ENCODE data around the gene LTB4R2.

Gene LTB4R2

DNA sequence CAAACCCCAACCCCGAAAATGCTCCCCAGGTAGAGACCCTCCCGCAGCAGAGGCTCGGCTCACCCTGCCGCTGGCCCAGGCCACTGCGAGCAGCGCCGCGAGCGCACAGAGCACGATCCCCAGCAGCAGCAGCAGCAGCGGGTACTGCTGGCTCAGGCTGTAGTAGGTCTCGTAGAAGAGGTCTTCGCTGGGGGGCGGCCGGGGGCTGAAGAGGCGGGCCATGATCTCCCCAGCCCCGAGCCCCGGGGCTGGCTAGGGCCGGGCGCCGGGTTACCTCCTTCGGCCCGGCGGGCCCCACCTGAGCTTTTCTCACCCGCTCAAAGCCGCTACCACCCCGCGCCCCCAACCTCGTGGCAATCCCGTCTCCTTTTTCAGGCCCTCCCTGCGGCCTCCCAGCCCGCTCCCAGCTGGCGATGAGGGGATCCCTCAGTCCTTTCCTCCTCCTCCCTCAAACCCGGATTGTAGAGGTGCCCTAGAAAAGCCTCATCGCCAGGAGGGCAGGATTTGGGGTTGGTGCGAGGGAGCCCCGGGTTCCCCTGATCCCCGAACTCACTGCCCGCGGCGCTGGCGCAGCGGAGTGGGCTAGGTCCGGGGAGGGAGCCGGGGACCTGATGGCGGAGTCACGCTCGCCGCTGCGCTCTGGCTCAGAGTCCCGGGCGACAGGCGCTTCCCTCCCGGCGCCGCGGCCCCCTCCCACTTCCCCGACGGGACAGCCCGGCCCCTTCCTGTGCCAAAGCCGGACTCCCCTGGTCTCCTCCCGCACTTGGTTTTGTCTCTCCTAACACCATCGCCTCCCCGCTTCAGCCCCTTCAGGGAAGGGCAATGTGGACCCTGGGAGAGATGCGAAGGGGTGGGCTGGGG, 24.7 kb downstream of the LTB4R2 start, which contains the start of gene ADCY4:
Gene ADCY4, minus strand, starts transcription at position 641 of the 861 bp plus-strand sequence. Its CDS starts 419 bp downstream, at position 222.
- Mint-ChIP-seq H3K36me3 (peaks cover 4% of the 10 kb centered on the region), H3K4me3 (peak within 1 kb of the TSS; percentile 57), H3K27me3 (peaks cover 6% of the 10 kb centered on the region), H3K9me3 (no peaks in the 10 kb centered on the region), H3K27ac (no peak within 1 kb of the TSS), H3K4me1 (peaks cover 32% of the 10 kb centered on the region)

DNA sequence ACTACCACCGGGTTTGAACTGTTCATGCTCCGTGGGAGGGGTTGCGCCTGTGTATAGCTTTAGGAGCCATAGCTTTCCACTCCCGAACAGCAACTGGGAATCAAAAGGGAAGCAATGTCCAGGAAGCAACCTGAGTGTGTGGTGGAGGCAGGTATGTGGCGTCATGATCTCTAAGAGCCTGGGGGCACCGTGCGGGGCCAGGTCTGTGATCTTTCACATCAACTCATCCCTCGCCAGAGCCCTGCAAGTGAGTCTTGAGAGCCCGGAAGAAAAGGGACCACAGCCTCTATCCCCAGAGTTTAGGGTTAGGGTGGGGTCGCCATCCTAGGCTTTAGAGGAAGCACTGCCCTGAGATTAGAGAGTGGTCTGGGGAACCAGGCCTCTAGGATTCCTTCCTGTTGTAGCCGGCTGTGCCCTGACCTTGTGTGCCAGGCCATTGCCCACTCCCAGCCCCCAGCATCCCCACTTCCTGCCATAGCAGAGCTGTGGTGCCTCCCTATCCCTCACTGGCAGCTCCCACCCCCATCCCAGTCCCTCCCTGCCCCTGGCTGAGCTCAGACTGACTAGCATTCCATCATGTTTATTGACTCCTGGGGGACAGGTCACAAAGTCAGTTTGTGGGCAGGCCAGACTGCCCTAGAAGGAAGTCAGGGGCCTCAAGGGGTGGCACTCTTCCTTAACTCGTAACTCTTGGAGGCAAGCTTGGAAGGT, 25.7 kb downstream of the LTB4R2 start:
- peaks cover 38% of the 10 kb centered on the region for H3K4me1 Mint-ChIP-seq
- peak overlapping the region; percentile 49 for H3K4me3 Mint-ChIP-seq
- no peak overlapping the region for H3K27ac Mint-ChIP-seq

DNA sequence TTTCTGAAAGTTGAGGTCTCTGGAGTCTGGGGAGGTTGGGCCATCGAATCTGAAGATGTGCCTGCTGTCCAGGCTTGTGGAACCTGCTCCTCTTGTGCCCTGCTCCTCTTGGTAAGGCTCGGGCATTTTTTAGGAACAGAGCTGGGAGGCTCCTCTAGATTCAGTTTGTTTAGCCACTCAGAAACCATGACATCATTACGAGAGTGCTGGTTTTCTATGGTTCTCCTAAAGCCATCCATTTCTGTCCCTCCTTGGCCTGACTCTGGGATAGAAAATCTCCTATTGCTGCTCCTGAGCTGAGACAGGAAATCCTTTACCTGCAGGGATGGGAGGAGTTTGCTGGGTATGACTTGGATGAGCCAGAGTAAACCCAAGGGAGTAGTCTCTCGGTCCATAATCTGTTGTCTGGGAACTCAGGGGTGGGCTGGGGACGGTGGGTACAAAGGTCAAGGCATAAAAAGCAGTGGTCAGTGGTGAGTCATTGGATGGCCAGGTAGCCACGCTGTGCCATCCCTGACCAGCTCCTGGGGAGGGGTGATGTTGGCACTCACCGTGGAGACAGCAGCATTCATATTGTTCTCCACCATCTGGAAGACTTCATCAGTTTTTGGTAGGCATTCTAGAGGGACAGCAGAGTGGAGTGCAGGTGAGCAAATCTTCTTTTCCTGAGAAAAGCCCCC, 27.3 kb downstream of the LTB4R2 start:
- Mint-ChIP-seq H3K4me3 (no peak overlapping the region), H3K27ac (no peak overlapping the region), H3K27me3 (peaks cover 4% of the 10 kb centered on the region), H3K4me1 (peaks cover 34% of the 10 kb centered on the region), H3K9me3 (no peaks in the 10 kb centered on the region), H3K36me3 (peaks cover 4% of the 10 kb centered on the region)

More for the DNA sequence above, 25.7 kb downstream of the LTB4R2 start:
- H3K9me3 Mint-ChIP-seq, result no peaks in the 10 kb centered on the region
- peaks cover 6% of the 10 kb centered on the region for H3K27me3 Mint-ChIP-seq
- peaks cover 4% of the 10 kb centered on the region for H3K36me3 Mint-ChIP-seq

DNA sequence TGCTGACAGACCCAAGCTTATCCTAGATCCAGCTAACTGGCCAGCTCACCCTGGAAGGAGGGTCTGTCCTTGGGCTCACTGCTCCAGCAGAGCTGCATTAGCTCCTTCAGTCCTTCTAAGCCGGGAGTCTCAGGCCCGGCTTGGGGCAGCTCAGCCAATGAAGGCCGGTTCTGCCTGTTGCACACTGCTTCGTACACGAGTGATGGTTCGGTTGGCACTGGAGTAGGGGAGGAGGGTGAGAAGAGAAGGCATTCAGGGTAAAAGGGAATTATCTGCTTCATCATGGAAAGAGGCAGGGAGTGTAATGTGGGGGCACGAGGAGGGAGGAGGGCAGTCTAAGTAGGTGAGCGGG, 27.9 kb downstream of the LTB4R2 start:
- Mint-ChIP-seq H3K36me3 (peaks cover 4% of the 10 kb centered on the region), H3K27ac (no peak overlapping the region), H3K4me3 (no peak overlapping the region), H3K4me1 (peaks cover 32% of the 10 kb centered on the region), H3K27me3 (peaks cover 2% of the 10 kb centered on the region), H3K9me3 (no peaks in the 10 kb centered on the region)

DNA sequence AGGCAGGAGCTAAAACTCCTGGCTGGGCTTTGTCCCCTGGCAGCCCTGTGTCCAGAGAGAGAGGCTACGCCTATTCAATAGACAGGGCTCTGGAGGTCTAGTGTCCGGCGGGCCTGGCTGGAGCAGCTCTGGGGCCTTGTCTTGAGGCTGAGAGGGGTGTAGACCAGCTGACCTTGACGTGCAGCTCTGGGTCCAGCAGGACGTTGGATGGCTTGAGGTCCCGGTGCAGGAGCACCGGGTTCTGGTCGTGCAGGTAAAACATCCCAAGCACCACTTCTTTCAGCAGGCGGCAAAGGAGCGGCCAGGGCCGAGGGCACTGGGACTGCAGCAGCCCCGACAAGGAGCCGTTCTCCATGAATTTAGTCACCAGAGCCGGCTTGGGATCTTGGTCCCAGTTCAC, 28.9 kb downstream of the LTB4R2 start:
- H3K9me3 Mint-ChIP-seq, result no peaks in the 10 kb centered on the region
- H3K27me3 Mint-ChIP-seq, result peaks cover 3% of the 10 kb centered on the region
- peaks cover 27% of the 10 kb centered on the region for H3K4me1 Mint-ChIP-seq
- H3K27ac Mint-ChIP-seq, result no peak overlapping the region
- H3K4me3 Mint-ChIP-seq, result peak overlapping the region; percentile 90
- peaks cover 4% of the 10 kb centered on the region for H3K36me3 Mint-ChIP-seq

DNA sequence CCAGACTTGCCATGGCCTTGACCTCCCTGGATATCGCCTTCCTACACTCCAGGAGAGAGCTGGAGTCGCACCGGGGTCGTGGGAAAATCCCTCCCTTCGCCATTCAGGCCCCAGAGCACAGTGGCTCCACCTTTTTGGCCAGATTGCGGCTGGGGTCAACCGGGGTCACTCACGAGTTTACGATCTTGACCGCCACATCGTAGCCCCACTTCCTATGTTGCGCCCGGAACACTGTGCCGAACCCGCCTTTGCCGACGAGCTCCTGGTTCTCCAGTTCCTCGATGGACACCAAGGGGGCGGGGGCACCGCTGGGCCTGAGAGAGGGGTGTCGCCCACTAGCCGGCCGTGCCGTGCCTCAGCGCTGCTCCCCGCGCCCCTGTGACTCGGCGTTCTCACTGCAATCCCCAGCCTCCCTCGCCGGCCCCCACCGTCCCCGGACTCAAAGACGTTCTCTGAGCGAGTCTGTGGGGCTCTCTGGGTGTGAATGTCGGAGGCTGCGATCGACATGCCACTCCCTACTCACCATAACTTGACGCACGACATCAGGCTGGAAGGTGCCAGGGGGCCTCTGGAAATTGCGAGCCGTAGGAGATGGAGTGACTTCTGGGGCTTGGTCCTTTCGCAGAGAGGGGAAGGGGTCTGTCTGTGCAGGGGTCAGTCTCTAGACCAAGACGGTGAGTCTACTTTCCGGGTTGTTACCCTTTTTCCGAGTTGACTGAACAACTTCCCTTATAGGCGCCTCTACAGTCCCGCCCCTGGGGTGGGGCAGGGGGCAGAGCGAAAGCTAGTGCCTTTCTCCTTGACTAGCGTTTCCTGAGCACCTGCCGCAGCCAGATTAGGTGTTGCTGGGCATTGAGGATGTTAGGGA, 29.6 kb downstream of the LTB4R2 start, which contains the start of gene RIPK3:
Gene RIPK3, minus strand, starts transcription at position 708 of the 868 bp plus-strand sequence. Its CDS starts 165 bp downstream, at position 543.
- peak within 1 kb of the TSS; percentile 90 for H3K4me3 Mint-ChIP-seq
- peaks cover 3% of the 10 kb centered on the region for H3K27me3 Mint-ChIP-seq
- peak within 1 kb of the TSS; percentile 30 for H3K27ac Mint-ChIP-seq
- no peaks in the 10 kb centered on the region for H3K9me3 Mint-ChIP-seq
- peaks cover 4% of the 10 kb centered on the region for H3K36me3 Mint-ChIP-seq
- H3K4me1 Mint-ChIP-seq, result peaks cover 23% of the 10 kb centered on the region

DNA sequence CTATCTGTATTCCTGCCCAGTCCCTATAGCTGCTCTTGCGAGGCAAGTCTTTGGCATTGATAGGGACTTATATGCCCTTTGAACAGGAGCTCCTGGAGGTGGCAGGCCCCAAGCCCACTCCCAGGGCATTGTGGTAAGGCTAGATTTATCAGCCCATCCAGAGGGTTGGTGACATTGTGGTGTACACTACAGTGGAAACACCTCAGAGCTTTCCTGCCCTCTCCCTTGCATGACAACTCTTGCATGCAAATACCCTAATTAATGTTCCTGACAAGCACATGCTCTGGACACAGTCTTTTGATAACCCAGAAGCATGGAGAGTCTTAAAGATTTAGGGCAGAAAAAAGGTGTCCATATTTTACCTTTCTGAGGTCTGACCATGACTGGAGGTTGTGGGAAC, 30.7 kb downstream of the LTB4R2 start:
- Mint-ChIP-seq H3K27me3 (peaks cover 3% of the 10 kb centered on the region), H3K9me3 (no peaks in the 10 kb centered on the region), H3K4me1 (peaks cover 23% of the 10 kb centered on the region), H3K36me3 (peaks cover 3% of the 10 kb centered on the region), H3K27ac (no peak overlapping the region), H3K4me3 (no peak overlapping the region)

DNA sequence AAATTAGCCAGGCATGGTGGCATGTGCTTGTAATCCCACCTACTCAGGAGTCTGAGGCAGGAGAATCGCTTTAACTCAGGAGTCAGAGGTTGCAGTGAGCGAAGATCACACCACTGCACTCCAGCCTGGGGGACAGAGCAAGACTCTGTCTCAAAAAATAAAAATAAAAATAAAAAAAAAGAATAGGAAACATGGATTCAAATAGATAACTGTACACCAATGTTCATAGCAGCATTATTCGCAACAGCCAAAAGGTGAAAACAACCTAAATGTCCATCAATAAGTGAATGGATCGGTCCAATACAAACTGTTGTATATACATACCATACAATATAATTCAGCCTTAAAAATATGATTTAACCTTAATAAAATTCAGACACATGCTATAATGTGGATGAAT, 32.9 kb downstream of the LTB4R2 start:
- Mint-ChIP-seq H3K4me3 (no peak overlapping the region), H3K4me1 (peaks cover 20% of the 10 kb centered on the region), H3K27ac (no peak overlapping the region), H3K36me3 (peaks cover under 1% of the 10 kb centered on the region), H3K9me3 (no peaks in the 10 kb centered on the region), H3K27me3 (peaks cover 5% of the 10 kb centered on the region)

DNA sequence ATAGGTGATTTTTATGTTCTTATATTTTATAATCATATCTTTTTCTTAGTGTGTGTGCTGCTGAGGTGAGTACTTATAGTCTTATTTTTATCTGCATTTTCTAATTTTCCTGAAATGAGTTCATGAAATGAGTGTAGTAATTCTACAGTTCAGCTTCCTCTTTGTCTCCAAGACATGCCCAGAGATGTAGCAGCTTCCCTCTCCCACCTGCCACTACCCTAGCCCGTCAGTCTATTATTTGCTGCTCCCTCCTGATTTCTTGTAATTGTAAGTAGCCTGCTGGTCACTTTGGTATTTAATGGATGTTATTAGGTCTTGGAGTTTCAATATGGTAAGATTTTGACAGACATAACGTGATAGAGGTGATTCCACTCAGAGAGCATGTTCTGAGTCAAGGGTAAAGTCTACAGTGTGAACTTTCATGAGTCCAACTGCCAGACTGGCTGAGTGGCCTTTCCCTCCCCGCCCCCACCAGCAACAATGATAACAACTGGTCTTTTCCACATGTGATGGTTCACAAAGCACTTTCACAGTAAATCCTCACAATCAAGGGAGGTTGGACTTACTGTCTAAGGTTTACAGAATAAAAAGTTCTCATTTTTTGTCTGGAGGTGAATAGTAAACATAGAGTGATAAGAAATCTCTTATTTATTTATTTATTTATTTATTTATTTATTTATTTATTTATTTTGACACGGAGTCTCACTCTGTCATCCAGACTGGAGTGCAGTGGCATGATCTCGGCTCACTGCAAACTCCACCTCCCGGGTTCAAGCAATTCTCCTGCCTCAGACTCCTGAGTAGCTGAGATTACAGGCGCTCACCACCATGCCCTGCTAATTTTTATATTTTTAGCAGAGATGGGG, 34.1 kb downstream of the LTB4R2 start:
- H3K4me1 Mint-ChIP-seq, result peaks cover 10% of the 10 kb centered on the region
- no peak overlapping the region for H3K4me3 Mint-ChIP-seq
- H3K9me3 Mint-ChIP-seq, result no peaks in the 10 kb centered on the region
- H3K27ac Mint-ChIP-seq, result no peak overlapping the region
- H3K36me3 Mint-ChIP-seq, result no peaks in the 10 kb centered on the region
- peaks cover 6% of the 10 kb centered on the region for H3K27me3 Mint-ChIP-seq

DNA sequence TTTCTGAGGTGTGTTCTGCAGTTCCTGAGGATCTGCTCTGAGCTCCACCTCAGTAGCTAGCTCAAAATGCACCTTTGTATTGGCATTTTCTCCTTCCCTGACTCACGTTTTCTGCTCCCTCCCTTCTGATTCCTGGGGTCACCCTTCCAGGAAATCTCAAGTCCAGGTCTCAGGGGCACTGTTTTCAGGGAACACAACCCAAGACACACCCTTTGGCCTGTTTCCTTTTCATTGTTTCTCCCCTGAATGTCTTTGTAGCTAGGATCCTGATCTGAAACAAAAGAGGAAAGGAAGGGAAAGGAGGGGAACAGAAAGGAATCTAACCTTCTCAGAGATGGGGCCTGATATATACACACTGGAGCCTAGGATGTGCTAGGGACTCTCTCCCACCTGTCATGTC, 37.2 kb downstream of the LTB4R2 start:
- Mint-ChIP-seq H3K4me1 (no peaks in the 10 kb centered on the region), H3K27ac (no peak overlapping the region), H3K27me3 (peaks cover 21% of the 10 kb centered on the region), H3K36me3 (no peaks in the 10 kb centered on the region), H3K4me3 (no peak overlapping the region), H3K9me3 (no peaks in the 10 kb centered on the region)

DNA sequence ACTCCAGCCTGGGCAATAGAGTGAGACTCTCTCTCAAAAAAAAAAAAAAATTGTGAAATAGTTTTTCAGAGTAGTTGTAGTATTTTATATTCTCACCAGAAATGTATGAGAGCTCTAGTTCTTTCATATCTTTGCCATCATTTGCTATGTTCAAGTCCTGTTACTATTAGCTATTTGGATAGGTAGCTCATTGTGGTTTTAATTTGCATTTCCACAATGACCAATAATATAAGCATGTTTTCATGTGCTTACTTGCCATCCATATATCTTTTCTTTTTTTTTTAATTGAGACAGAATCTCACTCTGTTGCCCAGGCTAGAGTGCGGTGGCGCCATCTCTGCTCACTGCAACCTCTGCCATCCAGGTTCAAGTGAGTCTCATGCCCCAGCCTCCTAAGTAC, 38.2 kb downstream of the LTB4R2 start:
- Mint-ChIP-seq H3K27me3 (peaks cover 25% of the 10 kb centered on the region), H3K9me3 (no peaks in the 10 kb centered on the region), H3K36me3 (no peaks in the 10 kb centered on the region), H3K4me1 (no peaks in the 10 kb centered on the region), H3K4me3 (no peak overlapping the region), H3K27ac (no peak overlapping the region)

DNA sequence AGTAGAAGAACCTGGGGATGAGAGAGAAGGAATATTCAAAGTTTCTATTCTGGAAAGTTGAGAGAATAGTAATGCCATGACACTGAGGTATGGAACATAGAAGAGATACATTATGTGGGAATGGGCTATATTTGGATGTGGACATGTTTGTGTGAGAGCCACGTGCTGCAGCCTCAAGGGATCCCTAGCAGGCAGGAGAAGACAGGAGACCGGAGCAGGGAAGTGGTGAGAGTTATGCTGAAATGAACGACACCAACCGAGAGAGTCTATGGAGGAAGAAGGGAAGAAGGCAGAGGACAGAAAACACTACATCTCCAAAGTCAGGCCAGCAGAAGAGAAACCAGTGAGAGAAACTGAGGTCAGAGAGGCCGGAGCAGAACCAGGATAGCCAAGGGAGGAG, 39.8 kb downstream of the LTB4R2 start:
- Mint-ChIP-seq H3K27me3 (peaks cover 25% of the 10 kb centered on the region), H3K9me3 (no peaks in the 10 kb centered on the region), H3K4me3 (no peak overlapping the region), H3K36me3 (no peaks in the 10 kb centered on the region), H3K27ac (no peak overlapping the region), H3K4me1 (no peaks in the 10 kb centered on the region)

DNA sequence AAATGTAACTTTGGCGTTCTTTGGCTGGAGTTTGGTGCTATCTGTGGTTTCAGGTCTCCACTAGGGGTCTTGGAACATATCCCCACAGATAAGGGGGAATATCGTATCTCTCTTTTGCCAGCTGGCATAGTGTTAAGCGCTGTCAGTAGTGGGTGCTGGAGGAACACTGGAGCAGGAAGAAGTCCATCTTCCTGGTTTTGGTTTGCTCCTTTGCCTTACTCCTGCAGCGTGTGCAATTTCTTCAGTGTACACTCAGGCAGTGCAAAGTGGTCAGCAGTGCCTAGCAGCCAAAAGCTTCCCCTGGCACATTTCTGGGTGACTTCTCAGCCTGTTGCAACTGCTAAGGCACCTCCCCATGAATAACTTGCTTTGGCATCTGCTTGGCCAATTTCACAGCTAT, 41.6 kb downstream of the LTB4R2 start:
- no peak overlapping the region for H3K4me3 Mint-ChIP-seq
- H3K4me1 Mint-ChIP-seq, result no peaks in the 10 kb centered on the region
- peaks cover 22% of the 10 kb centered on the region for H3K27me3 Mint-ChIP-seq
- no peaks in the 10 kb centered on the region for H3K36me3 Mint-ChIP-seq
- no peaks in the 10 kb centered on the region for H3K9me3 Mint-ChIP-seq
- no peak overlapping the region for H3K27ac Mint-ChIP-seq

All from activated naive CD4-positive, alpha-beta T cell treated with anti-CD3 and anti-CD28 coated beads, Interleukin-2, amount 50 U/mL, for 24 hours (primary cell).